Skeletal muscle satellite cell (primary cell): ENCODE data around the gene PCCA. TPM values are rescaled to one million over a fixed set of nuclear protein-coding genes. Genes with fewer than 3 reads are reported as not detected.
A peak's percentile ranks its signal among the peaks of the same experiment; 100 is the strongest.

ENCODE experiments used
- H3K27me3 ChIP-seq: 2 replicates; pipeline ENCODE4 v1.7.0; 2013; ENCODE audit warnings: low read length; ENCODE audit not compliant: control insufficient read depth, insufficient read depth
- H3K36me3 ChIP-seq: 2 replicates; pipeline ENCODE4 v1.7.0; 2013; ENCODE audit warnings: mild to moderate bottlenecking, control low read depth, low read length; ENCODE audit not compliant: insufficient read depth
- H3K4me1 ChIP-seq: 2 replicates; pipeline ENCODE4 v1.7.0; 2013; ENCODE audit warnings: low read length; ENCODE audit not compliant: control insufficient read depth, insufficient read depth
- H3K4me2 ChIP-seq: 2 replicates; pipeline ENCODE4 v1.7.0; 2013; ENCODE audit warnings: mild to moderate bottlenecking, low read length
- H3K4me3 ChIP-seq: 2 replicates; pipeline ENCODE4 v1.7.0; 2013; ENCODE audit warnings: low read length
- H3K9ac ChIP-seq: 2 replicates; pipeline ENCODE4 v1.7.0; 2013; ENCODE audit warnings: mild to moderate bottlenecking, low read depth, low read length, moderate library complexity
- H3K9me3 ChIP-seq: replicated peaks from 2 replicates; pipeline ENCODE4 v1.7.0; 2013; ENCODE audit warnings: mild to moderate bottlenecking, control low read depth, low read length
- total RNA-seq: library from RNA; depleted of rRNA; stranded (reverse); fragments of >200 nt; gene quantifications from 2 replicates; pipeline ENCODE4 v1.2.3, GENCODE V29; 2012; rRNA removed

Gene PCCA, protein sequence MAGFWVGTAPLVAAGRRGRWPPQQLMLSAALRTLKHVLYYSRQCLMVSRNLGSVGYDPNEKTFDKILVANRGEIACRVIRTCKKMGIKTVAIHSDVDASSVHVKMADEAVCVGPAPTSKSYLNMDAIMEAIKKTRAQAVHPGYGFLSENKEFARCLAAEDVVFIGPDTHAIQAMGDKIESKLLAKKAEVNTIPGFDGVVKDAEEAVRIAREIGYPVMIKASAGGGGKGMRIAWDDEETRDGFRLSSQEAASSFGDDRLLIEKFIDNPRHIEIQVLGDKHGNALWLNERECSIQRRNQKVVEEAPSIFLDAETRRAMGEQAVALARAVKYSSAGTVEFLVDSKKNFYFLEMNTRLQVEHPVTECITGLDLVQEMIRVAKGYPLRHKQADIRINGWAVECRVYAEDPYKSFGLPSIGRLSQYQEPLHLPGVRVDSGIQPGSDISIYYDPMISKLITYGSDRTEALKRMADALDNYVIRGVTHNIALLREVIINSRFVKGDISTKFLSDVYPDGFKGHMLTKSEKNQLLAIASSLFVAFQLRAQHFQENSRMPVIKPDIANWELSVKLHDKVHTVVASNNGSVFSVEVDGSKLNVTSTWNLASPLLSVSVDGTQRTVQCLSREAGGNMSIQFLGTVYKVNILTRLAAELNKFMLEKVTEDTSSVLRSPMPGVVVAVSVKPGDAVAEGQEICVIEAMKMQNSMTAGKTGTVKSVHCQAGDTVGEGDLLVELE
- total RNA-seq, result 10.9 and 14.2 TPM in 2 replicates

DNA sequence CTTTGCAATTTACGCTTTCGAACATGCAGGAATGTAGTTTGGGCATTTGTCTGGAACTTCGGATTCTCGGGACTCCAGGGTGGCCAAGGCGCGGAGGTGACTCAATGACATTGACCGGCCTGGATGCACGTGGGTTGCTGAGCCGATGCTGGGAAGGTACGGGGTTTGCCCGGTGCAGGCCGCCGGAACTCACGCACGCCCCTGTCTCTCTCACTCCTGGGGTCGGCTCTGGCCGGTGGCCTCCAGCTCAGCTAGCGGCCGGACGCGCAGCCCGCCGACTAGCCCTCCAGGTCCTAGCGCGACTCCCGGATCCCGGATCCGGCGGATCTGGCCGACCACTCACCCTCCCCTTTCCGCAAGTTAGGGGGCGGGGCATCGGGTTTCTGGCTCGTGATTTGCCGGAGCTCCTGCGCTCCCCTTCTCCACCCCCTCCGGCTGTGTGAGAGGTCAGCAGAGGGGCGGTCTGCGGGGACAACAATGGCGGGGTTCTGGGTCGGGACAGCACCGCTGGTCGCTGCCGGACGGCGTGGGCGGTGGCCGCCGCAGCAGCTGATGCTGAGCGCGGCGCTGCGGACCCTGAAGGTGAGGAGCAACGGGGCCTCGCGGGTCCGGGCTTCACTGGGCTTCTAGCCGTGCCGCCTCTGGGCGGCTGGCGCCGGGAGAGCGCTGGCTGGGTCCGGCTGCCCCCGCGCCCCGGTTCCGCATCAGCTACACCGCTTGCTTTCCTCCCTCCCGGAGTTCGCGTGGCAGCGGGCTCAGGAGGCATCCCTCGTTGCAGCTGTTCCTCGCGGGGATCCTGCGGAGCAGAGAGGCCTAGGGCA, at the start of gene PCCA:
Gene PCCA, plus strand, starts transcription at position 450 of the 821 bp plus-strand sequence. Its CDS starts 28 bp downstream, at position 478.
- Histone ChIP-seq H3K9me3 (no peaks in the 10 kb centered on the region), H3K4me2 (peak within 1 kb of the TSS; percentile 82), H3K36me3 (peaks cover 3% of the 10 kb centered on the region), H3K27me3 (no peaks in the 10 kb centered on the region), H3K4me3 (peak within 1 kb of the TSS; percentile 93), H3K4me1 (peaks cover 12% of the 10 kb centered on the region), H3K9ac (peak within 1 kb of the TSS; percentile 88)

DNA sequence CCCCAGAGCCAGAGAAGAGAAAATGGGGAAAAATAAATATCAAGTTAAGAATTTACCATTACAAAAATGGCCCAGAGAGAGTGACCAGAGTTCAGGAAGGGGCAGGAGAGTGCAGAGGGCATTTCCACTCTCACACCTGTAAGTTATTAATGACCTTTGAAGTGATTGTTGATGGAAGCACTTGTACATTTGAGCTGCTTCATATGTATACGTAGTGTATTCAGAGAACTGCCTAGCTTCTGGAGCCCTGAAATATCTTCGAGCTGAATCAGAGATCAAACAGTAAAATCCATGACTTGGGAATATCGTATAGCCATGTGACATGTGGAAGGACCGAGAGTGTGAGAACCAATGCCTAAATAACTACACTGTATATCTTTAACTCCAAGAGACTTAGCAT, 49.2 kb upstream of the PCCA start:
- Histone ChIP-seq H3K4me2 (no peak overlapping the region), H3K27me3 (no peaks in the 10 kb centered on the region), H3K4me3 (no peak overlapping the region), H3K9ac (no peak overlapping the region), H3K9me3 (no peaks in the 10 kb centered on the region), H3K36me3 (no peaks in the 10 kb centered on the region), H3K4me1 (peaks cover 4% of the 10 kb centered on the region)

DNA sequence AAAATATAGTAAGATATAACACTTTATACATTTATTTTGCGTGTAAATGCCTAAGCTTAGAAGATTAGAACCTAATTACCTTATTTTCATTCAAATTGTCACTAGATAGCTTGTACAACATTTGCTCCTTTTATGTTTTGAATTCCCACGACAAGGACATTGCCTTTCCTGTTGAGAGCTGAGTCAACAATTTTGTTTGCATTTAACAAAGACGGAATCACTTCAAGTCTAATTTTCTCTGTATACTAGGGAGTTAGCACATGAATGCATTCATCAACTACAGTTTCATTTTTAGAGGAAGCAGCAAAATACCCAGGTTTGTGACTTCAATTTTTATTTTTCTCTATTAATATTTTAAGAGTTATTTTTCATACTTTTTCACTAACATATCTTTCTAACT, 48.7 kb upstream of the PCCA start:
- no peaks in the 10 kb centered on the region for H3K9me3 ChIP-seq
- H3K4me3 ChIP-seq, result no peak overlapping the region

DNA sequence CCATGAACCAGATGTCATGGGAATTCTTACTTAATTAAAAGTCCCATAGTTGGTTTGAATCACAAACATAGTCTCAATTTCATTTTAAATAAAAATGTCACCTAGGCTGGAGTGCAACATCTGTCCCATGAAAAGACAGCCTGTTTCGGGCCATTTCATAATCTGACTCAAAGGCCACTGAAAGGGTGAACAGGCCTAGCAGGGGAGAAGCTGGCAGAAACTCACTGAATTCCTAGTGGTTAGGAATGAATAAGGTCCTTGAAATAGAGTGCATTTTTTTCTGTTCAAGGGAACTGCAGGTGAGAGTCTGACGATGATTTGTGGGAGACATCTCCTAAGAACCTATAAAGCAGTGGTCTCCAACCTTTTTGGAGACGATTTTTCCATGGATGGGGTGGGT, 44.0 kb upstream of the PCCA start:
- Histone ChIP-seq H3K36me3 (no peaks in the 10 kb centered on the region), H3K27me3 (no peaks in the 10 kb centered on the region), H3K4me1 (peaks cover 3% of the 10 kb centered on the region), H3K9ac (no peak overlapping the region), H3K4me2 (no peak overlapping the region), H3K4me3 (no peak overlapping the region), H3K9me3 (no peaks in the 10 kb centered on the region)

More for the DNA sequence above, 48.7 kb upstream of the PCCA start:
- peaks cover 4% of the 10 kb centered on the region for H3K4me1 ChIP-seq
- H3K36me3 ChIP-seq, result no peaks in the 10 kb centered on the region
- no peaks in the 10 kb centered on the region for H3K27me3 ChIP-seq
- no peak overlapping the region for H3K4me2 ChIP-seq
- no peak overlapping the region for H3K9ac ChIP-seq

DNA sequence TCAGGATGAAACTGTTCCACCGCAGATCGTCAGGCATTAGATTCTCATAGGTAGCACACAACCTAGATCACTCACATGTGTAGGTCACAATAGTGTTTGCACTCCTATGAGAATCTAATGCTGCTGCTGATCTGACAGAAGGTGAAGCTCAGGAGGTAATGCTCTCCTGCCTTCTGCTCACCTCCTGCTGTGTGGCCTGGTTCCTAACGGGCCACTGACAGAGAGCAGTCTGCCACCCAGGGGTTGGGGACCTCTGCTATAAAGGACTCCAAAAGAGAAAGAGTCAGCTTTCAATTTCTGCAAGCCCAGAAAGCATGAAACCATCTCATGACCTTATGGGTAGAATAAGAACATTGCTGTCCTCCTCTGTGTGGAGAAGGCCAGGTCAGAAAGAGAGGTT, 43.5 kb upstream of the PCCA start:
- no peaks in the 10 kb centered on the region for H3K4me1 ChIP-seq
- no peaks in the 10 kb centered on the region for H3K27me3 ChIP-seq
- H3K9me3 ChIP-seq, result no peaks in the 10 kb centered on the region
- no peaks in the 10 kb centered on the region for H3K36me3 ChIP-seq
- no peak overlapping the region for H3K4me3 ChIP-seq
- no peak overlapping the region for H3K9ac ChIP-seq
- H3K4me2 ChIP-seq, result no peak overlapping the region

DNA sequence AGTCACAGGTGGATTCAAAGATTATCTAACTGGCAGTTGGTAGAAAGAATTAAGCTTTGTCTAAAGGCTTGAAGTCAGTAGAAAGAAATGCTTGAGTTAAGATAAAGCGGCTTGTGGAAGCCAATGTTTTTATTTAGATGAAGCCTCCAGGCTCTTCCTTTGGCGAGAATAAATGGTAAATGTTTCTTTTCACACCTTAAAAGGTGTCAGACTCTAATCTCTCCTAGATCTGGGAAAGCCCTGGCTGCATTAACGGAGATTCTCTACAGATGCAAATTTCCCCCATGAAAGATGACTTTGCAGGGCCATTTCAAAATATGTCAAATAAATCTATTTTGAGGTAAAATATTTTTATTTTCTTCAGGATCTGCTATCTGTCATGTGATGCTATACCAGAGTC, 37.8 kb upstream of the PCCA start:
- no peaks in the 10 kb centered on the region for H3K27me3 ChIP-seq
- H3K36me3 ChIP-seq, result no peaks in the 10 kb centered on the region
- H3K4me2 ChIP-seq, result no peak overlapping the region
- H3K4me3 ChIP-seq, result no peak overlapping the region
- no peaks in the 10 kb centered on the region for H3K9me3 ChIP-seq
- H3K4me1 ChIP-seq, result no peaks in the 10 kb centered on the region
- H3K9ac ChIP-seq, result no peak overlapping the region

DNA sequence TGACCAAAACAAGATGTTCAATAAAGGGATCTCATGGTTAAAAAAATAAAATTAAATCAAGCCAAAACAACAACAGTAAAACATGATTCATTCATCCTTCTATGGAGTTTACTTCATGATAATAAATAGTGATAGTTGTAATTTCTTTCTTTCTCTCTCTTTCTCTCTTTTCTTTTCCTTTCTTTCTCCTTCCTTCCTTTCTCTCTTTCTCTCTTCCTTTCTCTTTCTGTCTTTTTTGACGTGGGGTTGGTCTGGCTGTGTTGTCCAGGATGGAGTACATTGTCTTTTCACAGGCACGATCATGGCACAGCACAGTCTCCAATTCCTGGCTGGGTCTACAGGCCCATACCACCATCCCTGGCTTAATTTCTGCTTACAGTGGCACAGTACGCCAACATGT, 29.1 kb upstream of the PCCA start:
- Histone ChIP-seq H3K4me2 (no peak overlapping the region), H3K27me3 (peaks cover 3% of the 10 kb centered on the region), H3K36me3 (no peaks in the 10 kb centered on the region), H3K9me3 (no peaks in the 10 kb centered on the region), H3K4me1 (no peaks in the 10 kb centered on the region), H3K4me3 (no peak overlapping the region), H3K9ac (no peak overlapping the region)

DNA sequence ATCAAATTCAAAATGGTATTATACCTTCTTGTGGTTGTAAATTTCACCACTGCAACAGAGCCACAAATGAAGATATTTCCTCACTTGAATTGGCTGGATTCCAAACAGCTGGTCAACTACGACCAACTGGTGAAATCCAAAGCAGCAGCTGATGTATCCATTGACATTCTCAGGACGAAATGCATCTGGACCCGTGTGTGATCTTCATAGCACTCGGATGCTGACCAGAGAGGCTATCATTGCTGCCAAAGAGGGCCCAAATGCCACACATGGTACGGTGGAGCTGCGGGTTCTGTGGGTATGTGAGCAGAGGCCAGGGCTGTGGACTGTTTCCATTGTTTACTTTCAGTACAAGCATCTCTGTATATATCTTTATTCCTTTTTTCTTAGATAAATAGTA, 25.6 kb upstream of the PCCA start:
- Histone ChIP-seq H3K9me3 (no peaks in the 10 kb centered on the region), H3K4me1 (no peaks in the 10 kb centered on the region), H3K9ac (no peak overlapping the region), H3K36me3 (no peaks in the 10 kb centered on the region), H3K4me3 (no peak overlapping the region), H3K4me2 (no peak overlapping the region), H3K27me3 (peaks cover 3% of the 10 kb centered on the region)

DNA sequence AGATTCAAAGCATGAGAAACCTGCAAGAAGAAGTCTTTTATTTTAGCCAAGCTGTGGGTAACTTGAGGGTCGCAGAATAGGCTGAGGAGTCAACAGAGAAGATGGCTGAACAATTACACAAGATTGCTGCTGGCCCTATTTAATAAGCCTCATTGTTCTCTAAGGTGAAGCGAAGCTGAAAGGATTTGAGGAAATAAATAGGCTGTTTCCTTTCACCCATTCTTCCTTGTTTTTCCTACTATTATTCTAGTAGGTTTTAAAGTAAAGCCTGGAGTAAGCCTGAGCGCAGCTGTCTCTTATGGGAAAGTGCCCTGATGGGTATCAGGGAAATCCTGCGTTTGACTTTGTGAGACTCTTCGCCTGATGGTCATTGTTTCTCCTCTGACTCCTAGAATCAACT, 25.0 kb upstream of the PCCA start:
- no peaks in the 10 kb centered on the region for H3K4me1 ChIP-seq
- H3K4me2 ChIP-seq, result no peak overlapping the region
- H3K4me3 ChIP-seq, result no peak overlapping the region
- peaks cover 3% of the 10 kb centered on the region for H3K27me3 ChIP-seq
- H3K9me3 ChIP-seq, result no peaks in the 10 kb centered on the region
- H3K9ac ChIP-seq, result no peak overlapping the region
- no peaks in the 10 kb centered on the region for H3K36me3 ChIP-seq

DNA sequence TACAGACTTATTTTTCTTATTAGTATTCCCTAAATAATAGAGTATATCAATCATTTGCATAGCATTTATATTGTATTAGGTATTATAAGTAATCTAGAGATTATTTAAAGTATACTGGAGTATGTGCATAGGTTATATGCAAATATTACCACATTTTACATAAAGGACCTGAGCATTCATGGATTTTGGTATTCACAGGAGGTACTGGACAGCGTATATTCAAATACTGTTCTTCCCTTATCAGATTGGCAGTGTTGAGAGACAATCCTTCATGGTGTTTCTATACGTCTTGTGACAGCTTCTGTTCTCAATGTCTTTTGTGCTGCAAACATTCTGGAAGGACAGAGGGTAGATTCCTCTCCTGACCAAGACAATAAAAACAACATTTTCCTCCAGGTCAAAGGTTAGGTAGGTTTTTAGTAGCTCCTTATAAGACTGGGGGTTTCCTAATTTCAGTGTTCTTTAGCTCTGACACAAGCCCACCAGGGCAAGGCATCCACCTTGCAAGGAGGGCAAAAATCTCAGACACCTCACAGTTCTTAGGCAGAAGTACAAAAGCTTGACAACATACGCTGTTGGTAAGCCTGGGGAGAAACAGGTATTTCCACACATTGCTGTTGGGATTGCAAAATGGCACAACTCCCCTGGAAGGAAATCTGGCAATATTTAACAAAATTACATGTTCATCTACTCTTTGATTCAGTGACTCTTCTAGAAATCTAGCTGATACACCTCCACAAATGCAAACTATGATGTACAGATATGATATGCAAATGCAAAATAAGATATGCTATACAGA, 20.6 kb upstream of the PCCA start:
- no peaks in the 10 kb centered on the region for H3K9me3 ChIP-seq
- no peaks in the 10 kb centered on the region for H3K27me3 ChIP-seq
- H3K4me1 ChIP-seq, result no peaks in the 10 kb centered on the region
- H3K4me2 ChIP-seq, result no peak overlapping the region
- no peak overlapping the region for H3K9ac ChIP-seq
- H3K36me3 ChIP-seq, result no peaks in the 10 kb centered on the region
- no peak overlapping the region for H3K4me3 ChIP-seq

DNA sequence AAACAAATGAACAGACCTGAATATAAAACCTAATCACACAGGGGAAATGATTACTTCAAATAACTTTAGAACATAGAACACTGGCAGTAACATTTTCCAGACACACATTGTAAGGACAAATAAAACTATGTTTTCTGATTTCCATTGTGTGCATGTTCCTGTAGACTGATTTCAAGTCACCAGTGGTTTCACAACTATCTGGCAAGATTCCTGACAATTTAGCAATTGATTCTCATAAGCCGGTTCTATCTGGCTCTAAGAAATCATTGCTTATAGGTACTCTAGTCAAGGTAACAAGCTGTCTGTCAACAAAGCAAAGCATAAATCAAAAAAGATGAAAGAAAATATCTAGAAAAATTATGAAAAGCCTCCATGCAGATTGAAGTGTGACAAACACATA, 19.6 kb upstream of the PCCA start:
- Histone ChIP-seq H3K27me3 (no peaks in the 10 kb centered on the region), H3K9me3 (no peaks in the 10 kb centered on the region), H3K9ac (no peak overlapping the region), H3K4me2 (no peak overlapping the region), H3K4me3 (no peak overlapping the region), H3K36me3 (no peaks in the 10 kb centered on the region), H3K4me1 (no peaks in the 10 kb centered on the region)
